HG03159 (cell line): Measurements from ENCODE around the gene ADAM10.
A peak's percentile ranks its signal among the peaks of the same experiment; 100 is the strongest.

Experiments used
- ATAC-seq: cut with Tn5 transposase; IDR thresholded peaks from one replicate; pipeline ENCODE4 v1.9.1; 2021; ENCODE audit warnings: mild to moderate bottlenecking, moderate library complexity; ENCODE audit not compliant: unreplicated experiment

The ADAM10 gene

DNA sequence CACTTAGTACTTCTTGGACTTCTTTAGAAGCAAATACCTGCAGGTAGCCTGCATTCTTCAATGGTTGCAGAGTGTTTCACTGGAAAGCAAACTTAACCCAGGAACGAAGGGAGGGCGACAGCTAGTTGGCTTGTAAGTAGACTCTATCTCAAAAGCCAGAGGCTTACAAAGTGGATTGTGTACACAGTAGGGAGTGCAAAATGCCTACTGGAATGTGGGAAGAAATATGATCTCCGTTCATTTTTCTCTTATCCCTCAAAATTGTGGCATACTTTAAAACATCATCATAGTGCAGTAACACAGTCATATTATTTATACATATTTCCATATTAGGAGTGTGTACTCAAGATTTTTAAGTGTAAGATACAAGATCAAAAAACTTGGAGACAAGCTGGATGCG, 162.0 kb downstream of the ADAM10 start:
- no peak for ATAC-seq

DNA sequence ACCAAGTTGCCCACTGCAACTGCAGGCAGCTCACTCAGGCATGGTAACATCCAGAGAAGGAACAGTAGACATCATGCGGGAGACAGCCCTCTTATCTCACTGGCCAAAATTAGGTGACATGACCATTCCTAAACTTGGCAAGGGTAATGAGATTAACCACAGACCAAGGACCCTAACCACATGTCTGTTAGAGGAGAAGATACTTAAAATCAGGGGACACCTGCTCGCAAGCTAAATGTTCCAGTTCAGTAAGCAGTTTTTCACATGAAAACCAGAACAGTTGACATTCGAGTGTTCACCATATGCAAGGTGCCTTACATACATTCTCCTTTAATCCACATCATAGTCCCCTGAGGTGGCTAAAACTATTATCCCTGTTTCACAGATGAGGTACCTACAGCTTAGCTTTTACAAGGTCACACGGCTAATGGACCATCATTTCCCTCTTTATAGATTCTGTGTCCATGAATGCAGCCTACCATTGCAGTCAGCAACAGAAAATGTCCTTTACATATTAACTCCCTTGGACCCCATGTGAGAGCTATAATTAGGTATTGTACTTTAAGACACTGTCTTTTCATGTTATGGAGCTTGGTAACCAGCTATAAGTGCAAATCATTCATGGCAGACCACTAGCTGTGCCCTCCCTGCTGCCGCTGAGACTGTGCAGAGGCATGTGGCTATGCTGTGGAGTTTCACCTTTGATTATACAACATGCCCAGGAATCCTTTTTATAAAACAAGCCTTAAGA, 163.6 kb downstream of the ADAM10 start:
- peak; percentile 52 for ATAC-seq

DNA sequence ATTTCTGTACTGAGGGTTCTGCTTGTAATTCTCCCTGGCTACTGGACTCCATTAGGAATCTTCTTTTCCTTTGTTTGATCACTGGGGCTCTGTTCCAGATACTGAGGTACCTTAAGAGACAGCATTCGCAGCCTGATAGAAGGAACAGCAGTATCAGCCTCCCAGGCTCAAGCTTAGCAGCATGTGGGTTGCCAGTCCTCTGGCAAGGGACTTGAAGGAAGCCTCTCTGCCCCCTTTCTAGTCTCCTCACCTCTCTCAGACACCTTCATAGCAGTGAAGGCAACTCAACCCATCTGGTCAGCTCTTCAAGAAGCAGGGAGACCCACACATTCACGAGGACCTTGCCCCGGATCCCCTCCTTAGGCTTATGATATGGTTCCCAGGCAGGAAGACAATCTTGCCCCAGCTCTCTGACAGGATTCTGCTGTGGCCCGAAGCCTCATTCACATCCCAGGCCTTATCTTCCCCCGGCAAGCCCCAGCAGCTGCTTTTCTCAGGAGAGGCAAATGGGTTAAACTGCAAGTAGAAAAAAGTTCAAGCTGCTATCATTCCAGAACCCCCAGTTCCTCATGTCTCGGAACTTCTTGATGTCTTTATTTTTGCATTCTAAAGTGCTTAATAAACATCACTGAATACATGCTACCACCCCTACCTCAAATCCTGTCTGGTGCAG, 164.6 kb downstream of the ADAM10 start:
- no peak for ATAC-seq

GRCh38 chr15:58583171-58583908, 166.2 kb downstream of the ADAM10 start:
- ATAC-seq, result no peak

DNA sequence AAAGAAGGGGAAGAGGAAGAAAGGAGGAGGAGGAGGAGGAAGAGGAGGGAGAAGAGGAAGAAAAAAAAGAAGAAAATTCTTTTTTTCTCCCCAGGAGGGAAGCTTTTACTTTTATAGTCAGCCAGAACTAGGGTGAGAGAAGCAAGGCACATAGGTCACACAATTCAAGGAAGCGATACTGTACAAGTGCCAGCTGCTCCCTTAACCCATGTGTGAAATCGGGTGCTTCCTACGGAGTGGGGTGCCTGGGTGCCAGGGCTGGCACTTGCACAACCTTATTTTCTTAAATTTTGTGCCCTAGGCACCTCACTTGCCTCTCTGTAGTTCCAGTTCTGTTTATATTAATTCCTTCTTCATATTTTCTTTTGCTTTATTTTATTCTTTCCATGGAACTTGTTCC, 167.3 kb downstream of the ADAM10 start:
- no peak for ATAC-seq

DNA sequence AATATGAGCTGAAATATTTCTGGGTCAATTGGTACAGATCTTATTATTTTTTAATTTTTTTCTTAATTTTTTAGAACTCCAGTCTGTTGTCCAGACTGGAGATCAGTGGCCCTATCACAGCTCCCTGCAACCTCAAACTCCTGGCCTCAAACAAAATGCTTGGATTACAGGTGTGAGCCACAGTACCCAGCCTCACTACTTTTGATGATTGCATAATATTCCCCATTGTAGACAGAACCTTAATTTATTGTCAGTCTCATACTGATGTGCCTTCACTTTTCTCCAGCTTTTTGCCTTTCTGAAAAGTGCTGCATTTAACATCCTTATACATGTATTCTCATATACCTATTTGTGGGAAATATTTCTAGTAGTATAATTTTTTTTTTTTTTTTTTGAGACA, 172.8 kb downstream of the ADAM10 start:
- no peak for ATAC-seq

- no peak for ATAC-seq
These were observed 174.3 kb downstream of the ADAM10 start for GRCh38 chr15:58575045-58575786.

- ATAC-seq, result no peak
These were observed 174.9 kb downstream of the ADAM10 start for GRCh38 chr15:58574631-58575030.

DNA sequence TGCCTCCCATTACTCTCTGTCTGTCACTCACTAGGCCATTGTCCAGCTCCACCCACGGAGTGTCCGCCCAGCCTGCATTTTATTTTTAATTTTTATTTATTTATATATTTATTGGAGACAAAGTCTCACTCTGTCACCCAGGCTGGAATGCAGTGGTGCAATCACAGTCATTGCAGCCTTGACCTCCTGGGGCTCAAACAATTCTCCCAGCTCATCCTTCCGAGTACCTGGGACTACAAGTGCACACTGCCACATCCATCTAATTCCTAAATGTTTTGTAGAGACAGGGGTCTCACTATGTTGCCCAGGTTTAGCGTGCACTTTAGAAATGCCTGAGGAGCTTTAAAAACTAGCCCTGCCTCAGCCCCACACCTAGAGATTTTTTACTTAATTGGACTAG, 176.2 kb downstream of the ADAM10 start:
- ATAC-seq, result no peak

GRCh38 chr15:58572521-58572920, 177.0 kb downstream of the ADAM10 start:
- no peak for ATAC-seq

DNA sequence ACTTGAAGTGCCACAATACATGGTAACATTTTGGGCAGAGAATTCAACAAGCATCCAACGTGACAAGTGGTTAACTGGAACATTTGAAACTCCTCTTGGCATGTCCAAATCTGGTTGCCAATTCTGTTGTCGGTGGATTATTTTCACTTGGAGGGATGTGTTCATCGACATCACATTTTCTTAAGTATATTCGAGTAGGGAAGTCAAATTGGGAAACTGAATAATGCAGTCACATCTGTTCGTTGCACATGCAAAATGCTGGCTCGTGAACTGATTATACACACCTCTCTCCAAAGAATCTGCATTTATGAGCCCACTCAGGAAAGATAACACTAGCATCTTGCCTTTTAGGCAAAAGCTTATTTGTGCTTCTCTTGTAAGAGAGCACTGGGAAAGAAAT, 178.0 kb downstream of the ADAM10 start:
- ATAC-seq, result no peak

GRCh38 chr15:58569455-58569854, 180.1 kb downstream of the ADAM10 start:
- no peak for ATAC-seq

DNA sequence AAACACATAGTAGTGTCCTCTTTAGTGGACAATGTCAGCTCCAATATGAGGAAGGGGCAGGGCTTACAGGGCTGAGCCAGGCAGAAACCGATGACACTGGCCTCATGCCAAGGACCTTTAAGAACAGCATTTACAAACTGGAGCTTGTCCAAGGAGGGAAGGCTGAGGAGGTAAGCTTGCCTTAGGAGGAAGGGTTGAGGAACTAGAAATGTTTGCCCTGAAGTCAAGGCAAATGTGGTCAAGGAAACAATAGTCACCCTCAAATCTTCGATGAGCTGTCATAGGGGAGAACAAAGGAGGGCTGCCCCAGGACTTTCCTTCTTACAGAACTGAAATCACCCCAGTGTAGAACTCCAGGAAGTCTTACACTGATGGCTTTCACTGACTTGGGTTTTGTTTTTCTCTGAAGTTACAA, 181.3 kb downstream of the ADAM10 start:
- no peak for ATAC-seq

DNA sequence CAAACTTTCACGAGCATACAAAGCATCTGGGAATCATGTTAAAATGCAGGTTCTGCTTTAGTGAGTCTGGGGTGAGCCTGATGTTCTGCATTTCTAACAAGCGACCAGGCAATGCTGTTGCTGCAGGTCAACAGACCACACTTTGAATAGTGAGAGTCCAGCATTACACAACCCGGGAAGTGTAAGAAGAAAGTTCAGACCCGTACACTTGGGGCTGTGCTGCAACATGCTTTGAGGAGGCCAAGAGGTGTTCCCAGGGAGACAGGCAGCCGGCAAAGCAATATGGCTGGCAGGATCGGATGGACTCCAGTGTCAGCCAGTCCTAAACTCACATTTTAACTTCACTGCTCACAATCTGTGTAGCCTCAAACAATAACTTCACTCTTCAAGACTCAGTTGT, 183.5 kb downstream of the ADAM10 start:
- no peak for ATAC-seq

DNA sequence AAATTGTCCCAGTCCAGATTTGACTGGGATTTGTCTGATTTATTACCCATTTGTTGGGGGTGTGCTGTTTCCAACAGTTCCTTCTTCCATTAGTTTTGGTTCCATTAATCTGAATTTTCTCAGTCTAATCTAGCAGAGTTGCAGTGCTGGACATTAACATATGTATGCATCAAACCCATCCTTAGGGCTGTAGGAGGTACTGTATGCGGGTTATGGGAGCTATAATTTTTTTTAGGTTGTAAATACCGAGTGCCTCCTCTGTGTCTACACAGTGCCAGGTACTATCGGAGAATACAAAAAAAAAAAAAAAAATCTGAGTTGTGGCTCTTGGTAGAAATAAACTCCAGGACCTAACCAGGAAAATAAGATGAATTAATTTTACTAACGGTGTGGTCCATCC, 183.9 kb downstream of the ADAM10 start:
- ATAC-seq, result no peak

DNA sequence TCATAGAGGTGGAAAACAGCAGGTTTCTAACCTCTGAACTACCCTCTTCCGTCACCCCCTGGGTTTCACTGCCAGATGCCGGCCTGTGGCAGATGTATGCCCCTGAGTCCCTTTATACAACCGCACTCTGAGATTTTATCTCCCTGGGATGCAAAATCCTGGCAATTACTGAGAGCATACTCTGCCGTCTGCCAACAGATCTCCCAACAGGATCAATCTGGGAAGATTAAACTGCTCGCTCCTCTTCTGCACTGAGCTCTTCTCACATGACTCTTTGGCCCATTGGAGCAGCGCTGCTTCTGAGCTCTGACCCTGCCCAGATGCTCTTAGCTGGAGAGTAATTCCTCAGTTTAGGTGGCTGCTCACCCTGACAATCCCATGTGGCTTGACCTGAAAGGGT, 184.5 kb downstream of the ADAM10 start:
- ATAC-seq, result no peak

DNA sequence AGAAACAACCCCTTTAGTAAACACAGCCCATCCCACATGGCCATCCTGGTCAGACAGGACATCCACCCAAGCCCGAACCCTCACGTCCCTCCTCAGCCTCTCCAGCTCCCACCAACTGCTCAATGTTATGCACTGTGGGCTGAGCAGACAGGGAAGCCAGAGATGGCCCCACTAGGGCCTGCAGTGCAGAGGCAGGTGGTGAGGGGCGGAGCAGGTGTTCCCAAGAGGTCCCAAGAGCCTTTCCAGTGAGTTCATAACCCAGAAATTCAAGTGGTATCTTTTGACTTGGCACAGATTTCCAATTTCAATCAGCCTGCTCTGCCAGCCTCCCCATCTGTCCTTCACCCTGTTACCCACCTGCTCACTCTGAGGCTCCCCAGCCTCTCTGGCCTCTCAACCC, 187.4 kb downstream of the ADAM10 start:
- ATAC-seq, result no peak

- ATAC-seq, result no peak
These were observed 188.2 kb downstream of the ADAM10 start for GRCh38 chr15:58561321-58561720.

GRCh38 chr15:58559904-58560588, 189.5 kb downstream of the ADAM10 start:
- no peak for ATAC-seq

GRCh38 chr15:58558777-58559176, 190.7 kb downstream of the ADAM10 start:
- no peak for ATAC-seq

DNA sequence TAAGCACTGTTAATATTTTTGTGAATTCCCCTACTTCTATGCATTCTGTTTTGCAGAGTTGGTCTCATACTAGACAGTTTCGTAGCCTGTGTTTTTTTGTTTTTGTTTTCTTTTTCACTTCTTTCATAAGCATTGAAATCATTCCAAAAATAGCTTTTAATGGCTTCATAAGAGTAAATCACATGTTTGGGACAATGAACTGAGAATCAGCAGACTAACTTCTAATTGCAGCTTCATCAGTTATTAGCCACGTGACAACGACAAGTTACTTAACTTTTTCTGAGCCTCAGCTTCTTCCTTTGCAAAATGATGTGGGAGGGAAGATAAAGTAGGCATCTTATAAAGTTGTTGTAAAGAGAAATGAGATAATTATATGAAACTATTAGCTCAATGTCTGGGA, 193.0 kb downstream of the ADAM10 start:
- no peak for ATAC-seq
